Measurements from ENCODE around the gene DDX19B. TPM values are rescaled to one million over a fixed set of nuclear protein-coding genes. Genes with fewer than 3 reads are reported as not detected.

DDX19B gene
- total RNA-seq, 1 experiment from 2014 or later: 38.4 TPM

GRCh38 chr16:70255574-70255973 lies 43.4 kb upstream of the DDX19B start (continued):
- TF ChIP-seq STAT6 (CRISPR knock-in tag; conservative IDR thresholded peaks at IDR 0.05; ENCODE audit: low read depth): no peak
- TF ChIP-seq ZNF396 (CRISPR knock-in tag; IDR thresholded peaks at IDR 0.05; ENCODE audit: borderline replicate concordance): no peak
- TF ChIP-seq ZNF423 (CRISPR knock-in tag; IDR thresholded peaks at IDR 0.05): no peak
- no peak for TF ChIP-seq ZNF416 (CRISPR knock-in tag; IDR thresholded peaks at IDR 0.05)
- TF ChIP-seq E2F5 (CRISPR knock-in tag; IDR thresholded peaks at IDR 0.05): no peak

- H3K9me3 Mint-ChIP-seq: no peaks in the 10 kb centered on the region
- ChIA-PET POLR2A (interaction anchor here (0.6 kb wide), 1 partner anchor 16 kb away, joined by 5 read pairs; no protein-coding TSS in a partner anchor), CTCF (interaction anchor here (1.6 kb wide), 1 partner anchor 10 kb away, joined by 7 read pairs; no protein-coding TSS in a partner anchor)
- DNase-seq (ENCODE audit: low spot score) (no peak), ATAC-seq (no peak)
- peaks cover 86% of the 10 kb centered on the region for H3K36me3 Mint-ChIP-seq
- no peak overlapping the region for H3K27ac Mint-ChIP-seq
- no peak overlapping the region for H3K4me3 Mint-ChIP-seq
- no peaks in the 10 kb centered on the region for H3K27me3 Mint-ChIP-seq (ENCODE audit: low read depth)
- no peaks in the 10 kb centered on the region for H3K4me1 Mint-ChIP-seq
- TF ChIP-seq OVOL2 (CRISPR knock-in tag; IDR thresholded peaks at IDR 0.05; ENCODE audit: borderline replicate concordance) (no peak), CBFB (CRISPR knock-in tag; IDR thresholded peaks at IDR 0.05; ENCODE audit: low read depth) (no peak), ZNF425 (CRISPR knock-in tag; conservative IDR thresholded peaks at IDR 0.05) (no peak), ZNF121 (CRISPR knock-in tag; IDR thresholded peaks at IDR 0.05) (no peak), ARID4B (CRISPR knock-in tag; IDR thresholded peaks at IDR 0.05; ENCODE audit: borderline replicate concordance) (no peak), TP53 (CRISPR knock-in tag; IDR thresholded peaks at IDR 0.05) (no peak), KAT7 (CRISPR knock-in tag; IDR thresholded peaks at IDR 0.05; ENCODE audit: borderline replicate concordance) (no peak), ZNF232 (CRISPR knock-in tag; IDR thresholded peaks at IDR 0.05) (no peak), MLX (CRISPR knock-in tag; IDR thresholded peaks at IDR 0.05) (no peak), E2F1 (CRISPR knock-in tag; IDR thresholded peaks at IDR 0.05) (no peak), AR (CRISPR knock-in tag; IDR thresholded peaks at IDR 0.05) (no peak), PRDM15 (CRISPR knock-in tag; IDR thresholded peaks at IDR 0.05) (no peak)
Measured at GRCh38 chr16:70257391-70257790, 41.6 kb upstream of the DDX19B start.

Measured in WTC11 (cell line).